Stimulated activated CD8-positive, alpha-beta memory T cell treated with anti-CD3 and anti-CD28 coated beads, Interleukin-7, amount 100 ng/mL, for 48 hours (primary cell): Measurements from ENCODE around the gene CLCA2.

Experiments used
- DNase-seq, 2 donors: peaks; one replicate each; pipeline ENCODE4 v3.0.0-alpha.2; 2020; ENCODE audit warnings: low read depth in 1 of 2; ENCODE audit errors: extremely low read depth in 1 of 2

Gene CLCA2

GRCh38 chr1:86429835-86430234 is 5.9 kb downstream of the CLCA2 start:
- DNase-seq = no peak

- DNase-seq = no peak
Observed at GRCh38 chr1:86430376-86430775, 6.4 kb downstream of the CLCA2 start.

- no peak for DNase-seq
Observed at GRCh38 chr1:86434059-86434458, 10.1 kb downstream of the CLCA2 start.

- DNase-seq = no peak
Observed at GRCh38 chr1:86435327-86435726, 11.4 kb downstream of the CLCA2 start.

GRCh38 chr1:86436041-86436440 is 12.1 kb downstream of the CLCA2 start:
- no peak for DNase-seq

GRCh38 chr1:86441581-86441980 is 17.6 kb downstream of the CLCA2 start:
- no peak for DNase-seq

- DNase-seq = no peak
Observed at GRCh38 chr1:86441997-86442396, 18.0 kb downstream of the CLCA2 start.

GRCh38 chr1:86445919-86446318 is 21.9 kb downstream of the CLCA2 start:
- no peak for DNase-seq

GRCh38 chr1:86447198-86447790 is 23.3 kb downstream of the CLCA2 start:
- DNase-seq = no peak

- no peak for DNase-seq
Observed at GRCh38 chr1:86448670-86449069, 24.7 kb downstream of the CLCA2 start.

GRCh38 chr1:86449103-86449502 is 25.1 kb downstream of the CLCA2 start:
- no peak for DNase-seq

- DNase-seq = no peak
Observed at GRCh38 chr1:86450847-86451246, 26.9 kb downstream of the CLCA2 start.

- no peak for DNase-seq
Observed at GRCh38 chr1:86453664-86454063, 29.7 kb downstream of the CLCA2 start.

- no peak for DNase-seq
Observed at GRCh38 chr1:86455073-86455472, 31.1 kb downstream of the CLCA2 start.

- DNase-seq = no peak
Observed at GRCh38 chr1:86460998-86461397, 37.0 kb downstream of the CLCA2 start.

GRCh38 chr1:86461482-86461881 is 37.5 kb downstream of the CLCA2 start:
- DNase-seq = no peak

GRCh38 chr1:86464819-86465218 is 40.8 kb downstream of the CLCA2 start:
- no peak for DNase-seq

- no peak for DNase-seq
Observed at GRCh38 chr1:86466109-86466844, 42.3 kb downstream of the CLCA2 start.

- no peak for DNase-seq
Observed at GRCh38 chr1:86466986-86467385, 43.0 kb downstream of the CLCA2 start.

- DNase-seq = no peak
Observed at GRCh38 chr1:86468501-86468977, 44.6 kb downstream of the CLCA2 start, which contains the start of gene CLCA1. TSS of gene CLCA1 (plus strand) at chr1:86468927. CDS start at chr1:86468972, 45 bp downstream.

- DNase-seq = no peak
Observed at GRCh38 chr1:86470859-86471258, 46.9 kb downstream of the CLCA2 start.

- no peak for DNase-seq
Observed at GRCh38 chr1:86471291-86471690, 47.3 kb downstream of the CLCA2 start.
